Heart right ventricle (tissue), 16 donors: ENCODE data around the gene FARP1. TPM values are rescaled to one million over a fixed set of nuclear protein-coding genes. Genes with fewer than 3 reads are reported as not detected.
"Not testable (repeated sequence)": the region's sequence is repeated elsewhere in the genome, so short reads cannot be mapped to it uniquely, and the experiment has no call there.

Experiments used
- ATAC-seq, 8 donors: fragments of 200-7000 bp; cut with Tn5 transposase; one replicate each; pipeline ENCODE4 v1.9.1; 2020; ENCODE audit warnings: mild to moderate bottlenecking in 8 of 8, moderate library complexity in 8 of 8, moderate number of reproducible peaks in 1 of 8
- DNase-seq, 2 donors: peaks; one replicate each; pipeline ENCODE4 v3.0.0-alpha.2; 2020
- H3K27ac ChIP-seq, 10 donors: fragments of 200-600 bp; sonication (generic) in 2 of 10; one replicate each; pipeline versions ENCODE4 v1.5.0 to v1.8.0; 2020 to 2022; ENCODE audit warnings: mild to moderate bottlenecking in 3 of 10
- H3K27me3 ChIP-seq, 7 donors: fragments of 200-600 bp; one replicate each; pipeline ENCODE4 v1.8.0; 2021 to 2022; ENCODE audit warnings: mild to moderate bottlenecking in 2 of 7
- H3K36me3 ChIP-seq, 9 donors: fragments of 200-600 bp; sonication (generic) in 1 of 9; one replicate each; pipeline versions ENCODE4 v1.5.0 to v1.8.0; 2020 to 2022; ENCODE audit warnings: mild to moderate bottlenecking in 2 of 9
- H3K4me1 ChIP-seq, 9 donors: fragments of 200-600 bp; sonication (generic) in 1 of 9; one replicate each; pipeline versions ENCODE4 v1.5.0 to v1.8.0; 2020 to 2022; ENCODE audit warnings: mild to moderate bottlenecking in 4 of 9
- H3K4me3 ChIP-seq, 10 donors: fragments of 200-600 bp; sonication (generic) in 2 of 10; one replicate each; pipeline versions ENCODE4 v1.5.0 to v1.8.0; 2020 to 2022; ENCODE audit warnings: mild to moderate bottlenecking in 7 of 10, moderate library complexity in 2 of 10
- H3K9me3 ChIP-seq, 11 donors: fragments of 200-600 bp in 10 of 11; sonication (generic) in 2 of 11; one replicate each; pipeline versions ENCODE4 v1.5.0 to v1.8.0; 2013 to 2022; ENCODE audit warnings: mild to moderate bottlenecking in 2 of 11, control low read depth in 1 of 11, moderate library complexity in 1 of 11
- CTCF ChIP-seq, 9 donors: fragments of 200-600 bp; sonication (generic) in 2 of 9; IDR thresholded peaks; one replicate each; pipeline versions ENCODE4 v1.5.0 to v1.8.0; 2021 to 2022; ENCODE audit warnings: antibody characterized with exemption in 9 of 9, mild to moderate bottlenecking in 5 of 9, moderate library complexity in 1 of 9
- WGBS, 2 donors: extraction: QIAGEN DNeasy Blood & Tissue Kit; methylation state at CpG; one replicate each; pipeline ENCODE4 v1.1.7; 2013; ENCODE audit warnings: inconsistent platforms in 1 of 2; 5-methylcytosine and 5-hydroxymethylcytosine counted together
- intact Hi-C, 10 donors: fragments of 100-400 bp; cut with DNase I; formaldehyde crosslinking; loops; one replicate each; pipeline versions ENCODE4 v1.11.1 to v1.14.2; 2022
- polyA plus RNA-seq, 2 donors: library from polyadenylated mRNA; stranded (reverse); fragments of 200-250 nt; gene quantifications; one replicate each; pipeline ENCODE4 v1.2.3, GENCODE V29; 2013
- total RNA-seq, 10 donors: library from RNA; stranded (reverse); fragmentation: NEBNext Ultra II Directional in 3 of 10; extraction: Animal tissue kit (Norgen Biotek cat#: 25700) in 3 of 10; gene quantifications; one replicate each; pipeline versions ENCODE4 v1.2.1 to v1.2.4, GENCODE V29; 2021 to 2023
- donor health status: Arrhythmogenic right ventricular cardiomyopathy.
- donor health status: ischemic (EF 13 %, LVEDD 7.1; RV severe dilation, severe dysfunction).
- donor health status: healthy with polysubstance abuse.
- donor health status: DM: no; HTN: yes; CAD: no.
- donor health status: DM: no; HTN: no; CAD: no.
- donor health status: ischemic (EF 25% LVEDD 6.9; RV normal size, moderate dysfunction).
- donor health status: ischemic (EF 25% LVEDD 5.7; RV mildly dilated, moderate dysfunction).
- donor health status: healthy.
- donor health status: DM: yes; HTN: yes; CAD: no.
- donor health status: Ischemic cardiomyopathy.
- donor health status: ischemic (EF 35%, LVEDD 5.7; RV mildly dilated, moderate dysfunction).
- donor health status: nonischemic (EF 11% LVEDD 7.7; RV severe dilation, severe dysfunction).
- donor health status: DM: yes; HTN: yes; CAD: no.
- donor health status: PGD.
- donor health status: ischemic (EF 29% LVEDD 5.4; RV normal size, mild dysfunction).
- donor health status: nonischemic (EF 23%, LVEDD 6.1; RV moderate dilation, normal function).

FARP1 gene
- total and polyA plus RNA-seq, 12 donors = 6.9 to 72.9 (median 17.1) TPM

GRCh38 chr13:98270819-98271218 lies 127.9 kb downstream of the FARP1 start:
- Histone ChIP-seq H3K4me3 (no peak overlapping the region), H3K9me3 (no peaks in the 10 kb centered on the region), H3K36me3 (no peaks in the 10 kb centered on the region), H3K27me3 (no peaks in the 10 kb centered on the region), H3K27ac (no peak overlapping the region), H3K4me1 (peaks cover 0 to 33% (median 3%) of the 10 kb centered on the region in 9 donors)
- TF ChIP-seq CTCF (IDR thresholded peaks at IDR 0.05) = no peak
- 97 to 98% methylated on average over 9 of the region's 9 CpGs for WGBS, 2 donors
- no peak for ATAC-seq
- intact Hi-C loops = no loop called here
- DNase-seq = no peak

- H3K36me3 ChIP-seq, H3K4me3 ChIP-seq, ATAC-seq, DNase-seq, H3K27ac ChIP-seq, H3K9me3 ChIP-seq, H3K27me3 ChIP-seq, intact Hi-C loops: not testable (repeated sequence)
- WGBS, 2 donors = 88 to 91% methylated on average over 3 of the region's 3 CpGs
- H3K4me1 ChIP-seq = peaks cover 0 to 35% (median 4%) of the 10 kb centered on the region in 9 donors
Observed at GRCh38 chr13:98271646-98272045, 128.8 kb downstream of the FARP1 start.

DNA sequence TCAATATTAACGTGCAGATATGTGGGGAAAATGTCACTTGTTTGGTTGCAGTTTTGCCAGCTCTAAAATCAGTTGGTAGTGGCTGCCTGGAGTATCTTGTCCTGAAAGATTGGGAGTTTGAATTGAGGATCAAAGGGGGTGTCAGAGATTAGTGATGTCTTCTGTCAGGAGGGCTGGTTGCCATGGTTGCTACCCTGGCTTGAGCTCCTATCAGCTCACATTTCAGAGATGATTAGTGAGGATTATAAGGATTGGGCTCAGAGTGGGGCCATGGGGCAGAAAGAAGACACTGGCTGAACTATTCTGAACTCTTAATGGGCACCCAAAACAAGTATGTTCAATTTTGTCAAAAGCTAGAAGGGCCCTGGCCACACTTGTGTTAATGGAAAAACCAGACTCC lies 129.7 kb downstream of the FARP1 start:
- ATAC-seq (no peak), DNase-seq (no peak)
- no peaks in the 10 kb centered on the region for H3K9me3 ChIP-seq
- no peak for TF ChIP-seq CTCF (IDR thresholded peaks at IDR 0.05)
- H3K27ac ChIP-seq = no peak overlapping the region
- intact Hi-C loops = no loop called here
- 71 to 72% methylated on average over 1 of the region's 1 CpG for WGBS, 2 donors
- no peaks in the 10 kb centered on the region for H3K27me3 ChIP-seq
- no peaks in the 10 kb centered on the region for H3K36me3 ChIP-seq
- H3K4me1 ChIP-seq = peaks cover 0 to 27% (median 5%) of the 10 kb centered on the region in 9 donors
- H3K4me3 ChIP-seq = no peak overlapping the region

GRCh38 chr13:98273067-98273823 lies 130.4 kb downstream of the FARP1 start:
- Histone ChIP-seq H3K9me3 (no peaks in the 10 kb centered on the region), H3K4me3 (no peak overlapping the region), H3K27ac (no peak overlapping the region), H3K36me3 (no peaks in the 10 kb centered on the region), H3K27me3 (no peaks in the 10 kb centered on the region), H3K4me1 (peaks cover 0 to 23% (median 5%) of the 10 kb centered on the region in 9 donors)
- 85 to 88% methylated on average over 9 of the region's 9 CpGs for WGBS, 2 donors
- TF ChIP-seq CTCF (IDR thresholded peaks at IDR 0.05) = no peak
- ATAC-seq (no peak), DNase-seq (no peak)
- intact Hi-C loops = no loop called here
